Left lobe of liver (tissue), 2 donors: Measurements from ENCODE around the gene PLD4. TPM values are rescaled to one million over a fixed set of nuclear protein-coding genes. Genes with fewer than 3 reads are reported as not detected.
A peak's percentile ranks its signal among the peaks of the same experiment; 100 is the strongest.
"Not testable (repeated sequence)": the region's sequence is repeated elsewhere in the genome, so short reads cannot be mapped to it uniquely, and the experiment has no call there.

ENCODE experiments used
- ATAC-seq: fragments of 200-7000 bp; cut with Tn5 transposase; one replicate; pipeline ENCODE4 v1.9.1; 2020; ENCODE audit warnings: mild to moderate bottlenecking, moderate library complexity
- DNase-seq: peaks from one replicate; pipeline ENCODE4 v3.0.0-alpha.2; 2020; ENCODE audit warnings: low spot score
- total RNA-seq: library from RNA; stranded (reverse); gene quantifications from one replicate; pipeline ENCODE4 v1.2.1, GENCODE V29; 2021
- donor health status: DM: no; HTN: no; CAD: no; lungs with moderate emphysema.
- donor health status: DM: no; HTN: yes; CAD: no.

PLD4 gene
- total RNA-seq, 1 donor from 2014 or later, result not detected

GRCh38 chr14:104950701-104951100, 26.0 kb downstream of the PLD4 start:
- ATAC-seq, DNase-seq: not testable (repeated sequence)

DNA sequence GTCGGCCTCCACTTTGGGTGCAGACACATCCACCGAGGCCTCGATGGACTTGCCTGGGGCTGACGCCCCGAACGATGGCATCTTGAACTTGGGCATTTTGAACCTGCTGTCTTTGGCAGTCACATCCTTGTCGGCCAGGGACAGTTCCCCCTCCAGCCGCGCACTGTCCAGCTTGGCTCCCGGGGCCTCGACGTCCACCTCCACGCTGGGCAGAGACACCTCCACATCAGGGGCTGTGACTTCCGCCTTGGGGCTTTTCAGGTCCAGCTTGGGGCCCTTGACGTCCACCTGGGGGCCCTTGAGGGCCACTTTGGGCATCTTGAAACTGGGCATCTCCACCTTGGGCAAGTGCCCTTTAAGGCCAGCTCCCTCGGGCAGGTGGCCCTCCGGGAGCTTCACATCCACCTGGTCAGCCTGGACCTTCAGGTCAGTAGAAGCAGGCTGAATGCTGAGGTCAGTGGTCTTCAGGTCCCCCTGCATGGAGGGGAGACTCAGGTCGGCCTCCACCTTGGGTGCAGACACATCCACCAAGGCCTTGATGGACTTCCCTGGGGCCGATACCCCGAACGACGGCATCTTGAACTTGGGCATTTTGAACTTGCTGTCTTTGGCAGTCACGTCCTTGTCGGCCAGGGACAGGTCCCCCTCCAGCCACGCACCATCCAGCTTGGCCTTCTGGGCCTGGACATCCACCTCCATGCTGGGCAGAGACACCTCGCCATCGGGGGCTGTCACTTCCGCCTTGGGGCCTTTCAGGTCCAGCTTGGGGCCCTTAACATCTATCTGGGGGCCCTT, 27.4 kb downstream of the PLD4 start:
- not testable (repeated sequence) for DNase-seq, ATAC-seq

- DNase-seq (no peak), ATAC-seq (no peak)
Observed at GRCh38 chr14:104953097-104953496, 28.4 kb downstream of the PLD4 start.

DNA sequence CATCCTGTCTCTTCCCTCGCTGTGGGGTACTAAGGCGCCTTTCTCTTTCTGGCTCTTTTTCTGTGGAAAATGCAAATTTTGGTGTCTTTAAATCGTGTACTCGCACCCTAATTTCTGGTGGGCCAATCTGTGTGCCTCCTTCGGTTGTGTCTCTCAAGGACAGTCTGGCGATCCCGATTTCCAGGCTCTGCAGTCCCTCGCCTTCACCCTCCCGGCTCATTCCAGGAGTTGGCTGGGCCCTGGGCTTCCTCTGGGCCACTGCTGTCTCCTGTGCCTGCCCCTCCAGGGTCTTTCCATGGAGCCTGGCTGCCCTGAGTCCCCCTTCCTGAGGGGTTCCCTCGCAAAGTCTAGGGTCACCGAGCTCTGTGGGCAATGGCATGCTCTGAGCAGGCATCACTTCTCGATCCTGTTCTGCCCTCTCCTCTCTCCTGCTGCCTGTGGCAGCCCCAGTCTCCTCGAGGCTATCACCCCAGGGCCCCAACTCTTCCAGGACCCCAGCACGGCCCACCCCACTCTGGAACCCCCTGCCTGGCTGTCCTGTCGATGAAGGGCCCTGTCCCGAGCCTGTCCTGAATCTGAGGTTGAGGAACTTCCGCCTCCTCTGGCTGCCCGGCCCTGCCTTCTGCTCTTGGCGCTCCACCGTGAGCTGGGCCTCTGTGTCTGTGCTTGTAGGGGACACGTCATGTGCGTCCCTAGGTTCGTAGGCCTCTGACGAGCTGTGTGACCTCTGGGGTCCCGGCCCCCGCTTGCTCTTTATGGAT, 29.4 kb downstream of the PLD4 start:
- DNase-seq (no peak), ATAC-seq (no peak)

DNA sequence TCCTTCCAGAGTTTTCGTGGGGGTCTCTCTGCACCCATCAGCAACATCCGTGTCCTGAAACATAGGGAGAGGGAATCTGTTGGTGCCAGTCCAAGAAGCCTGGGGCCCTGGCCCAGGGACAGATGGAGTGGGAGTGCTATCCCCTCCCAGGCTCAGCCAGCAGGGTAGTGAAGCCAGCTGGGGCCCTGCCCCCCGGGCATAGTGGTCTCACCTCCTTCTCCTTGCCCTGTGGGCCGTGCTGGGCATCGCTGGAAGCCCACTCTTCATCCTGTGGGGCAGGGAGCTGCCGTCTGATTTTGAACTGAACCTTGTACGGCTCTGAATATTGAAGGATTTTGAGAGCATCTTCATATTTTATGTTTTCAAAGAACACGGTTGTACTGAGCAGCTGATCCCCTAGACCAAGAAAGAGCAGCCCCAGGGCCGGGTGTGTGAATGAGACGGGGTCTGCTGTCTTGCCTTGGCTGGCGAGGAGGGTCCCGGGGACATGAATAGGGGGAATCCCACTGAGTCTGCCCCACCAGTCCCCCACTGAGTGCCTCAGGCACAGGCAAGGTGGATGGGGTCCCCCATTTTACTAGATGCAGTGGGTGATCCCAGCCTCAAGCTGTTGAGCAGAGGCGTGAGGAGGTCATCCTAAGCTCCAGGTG, 30.2 kb downstream of the PLD4 start:
- ATAC-seq, result no peak
- DNase-seq, result no peak

GRCh38 chr14:104955396-104955770, 30.7 kb downstream of the PLD4 start:
- DNase-seq (no peak), ATAC-seq (no peak)

- ATAC-seq (no peak), DNase-seq (no peak)
Observed at GRCh38 chr14:104956290-104956890, 31.7 kb downstream of the PLD4 start.

GRCh38 chr14:104957146-104958113, 32.8 kb downstream of the PLD4 start:
- DNase-seq (no peak), ATAC-seq (no peak)

GRCh38 chr14:104964546-104964945, 39.9 kb downstream of the PLD4 start:
- DNase-seq (no peak), ATAC-seq (no peak)

GRCh38 chr14:104965561-104966231, 41.0 kb downstream of the PLD4 start:
- no peak for ATAC-seq
- no peak for DNase-seq

- no peak for ATAC-seq
- no peak for DNase-seq
Observed at GRCh38 chr14:104966261-104966865, 41.7 kb downstream of the PLD4 start.

GRCh38 chr14:104966981-104967385, 42.3 kb downstream of the PLD4 start:
- DNase-seq (no peak), ATAC-seq (no peak)

GRCh38 chr14:104967386-104968152, 42.9 kb downstream of the PLD4 start:
- DNase-seq (no peak), ATAC-seq (peak; percentile 46)

DNA sequence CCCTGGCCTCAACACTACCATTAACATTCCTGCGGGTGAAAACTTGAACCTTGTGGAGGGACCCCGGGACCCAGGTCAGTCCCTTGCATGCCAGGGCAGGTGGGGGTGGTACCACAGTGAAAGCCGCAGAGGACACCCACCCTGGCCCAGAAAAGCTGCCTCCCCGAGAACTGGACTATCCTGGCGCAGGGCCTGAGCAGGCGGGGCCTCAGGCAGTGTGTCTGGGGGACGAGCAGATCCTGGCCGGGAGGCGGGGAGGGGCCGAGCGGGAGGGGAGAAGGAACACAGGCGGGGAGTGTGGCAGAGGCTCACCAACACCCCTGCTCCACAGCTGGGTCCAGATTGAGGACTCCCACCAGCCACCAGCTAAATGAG, 43.5 kb downstream of the PLD4 start:
- DNase-seq (no peak), ATAC-seq (peak; percentile 60)

DNA sequence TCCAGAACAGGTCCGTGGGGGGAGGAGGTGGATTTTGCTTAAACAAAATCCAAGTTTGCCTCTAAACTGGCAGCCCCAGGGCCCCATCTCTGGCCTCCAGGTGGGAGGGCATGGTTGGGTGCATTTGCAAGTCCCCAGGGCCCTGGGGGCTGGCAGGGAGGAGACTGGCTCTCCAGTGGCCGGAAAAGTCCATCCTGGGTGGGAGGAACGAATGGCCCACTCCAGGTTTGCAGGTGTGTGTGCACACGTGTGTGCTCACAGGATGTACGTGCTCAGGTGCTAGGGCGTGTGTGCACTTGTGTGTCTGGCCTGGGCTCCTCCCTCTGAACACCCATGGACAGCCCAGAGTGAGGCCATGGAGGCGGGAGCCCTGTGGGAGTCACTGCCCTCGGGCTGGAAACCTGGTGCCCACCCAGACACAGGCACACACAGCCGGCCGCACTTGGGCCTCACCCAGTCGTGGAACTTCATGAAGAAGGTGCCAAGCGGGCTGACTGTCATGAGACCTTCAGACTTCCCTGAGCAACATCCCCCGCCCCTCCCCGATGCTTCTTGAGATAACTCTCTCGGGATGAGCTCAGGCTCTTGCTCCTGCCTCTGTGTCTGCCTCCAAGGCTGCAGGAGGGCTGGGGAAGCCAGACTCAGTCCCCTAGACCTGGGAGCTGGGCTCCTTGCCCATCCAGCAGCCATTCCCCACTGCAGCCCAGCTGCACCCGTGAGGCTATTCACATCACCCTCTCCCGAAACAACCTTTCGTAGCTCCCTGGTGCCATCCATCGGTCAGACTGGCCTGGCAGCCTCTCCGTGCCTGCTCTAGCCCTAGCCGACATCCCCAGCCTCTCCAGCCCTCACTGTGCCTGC, 44.1 kb downstream of the PLD4 start:
- DNase-seq (no peak), ATAC-seq (no peak)

GRCh38 chr14:104969741-104970230, 45.1 kb downstream of the PLD4 start:
- DNase-seq (no peak), ATAC-seq (no peak)
